ENCODE data around the gene SRP14.
"Not testable (repeated sequence)": the region's sequence is repeated elsewhere in the genome, so short reads cannot be mapped to it uniquely, and the experiment has no call there.

Gene SRP14

DNA sequence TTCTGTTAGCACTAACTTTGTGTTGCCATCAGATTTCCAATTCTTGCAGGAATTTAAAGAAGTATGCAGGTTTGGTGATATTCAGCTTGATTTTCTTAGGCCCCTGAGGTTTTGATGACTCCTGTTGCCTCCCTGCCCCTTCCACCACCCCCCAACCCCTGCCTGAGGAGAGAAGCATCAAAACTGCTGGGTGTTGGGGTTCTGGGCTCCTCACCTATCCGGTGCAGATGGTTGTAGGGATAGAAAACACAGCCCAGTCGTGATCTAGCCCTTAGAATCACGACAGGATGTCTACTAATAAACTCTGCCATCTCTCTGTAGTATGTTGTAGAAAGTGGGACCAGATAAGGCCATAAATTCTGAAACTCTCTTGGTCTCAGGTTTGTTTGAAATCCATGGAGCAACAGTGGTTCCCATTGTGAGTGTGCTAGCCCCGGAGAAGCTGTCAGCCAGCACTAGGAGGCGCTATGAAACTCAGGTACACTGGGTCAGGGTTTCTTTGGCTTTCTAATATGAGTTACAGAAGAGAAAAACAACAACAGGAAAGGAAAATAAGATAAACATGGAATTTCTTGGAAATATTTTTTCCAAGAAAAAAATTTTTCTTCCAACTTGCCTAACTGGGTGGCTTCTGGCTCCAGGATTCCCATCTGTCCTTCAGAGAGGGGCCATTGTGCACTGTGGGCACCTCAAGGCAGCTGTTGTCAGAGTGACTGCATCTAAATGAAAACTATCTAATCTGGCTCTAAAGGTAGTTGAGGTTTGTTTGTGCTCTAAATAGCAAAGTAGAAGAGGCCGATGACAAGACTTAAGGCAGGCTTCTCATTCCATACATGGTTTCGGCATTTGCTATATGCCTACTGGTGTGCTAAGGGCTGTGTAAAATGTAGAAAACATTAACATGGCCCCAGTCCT is 8.7 kb downstream of the SRP14 start:
- DNase-seq (ENCODE audit: low read depth): no peak

DNA sequence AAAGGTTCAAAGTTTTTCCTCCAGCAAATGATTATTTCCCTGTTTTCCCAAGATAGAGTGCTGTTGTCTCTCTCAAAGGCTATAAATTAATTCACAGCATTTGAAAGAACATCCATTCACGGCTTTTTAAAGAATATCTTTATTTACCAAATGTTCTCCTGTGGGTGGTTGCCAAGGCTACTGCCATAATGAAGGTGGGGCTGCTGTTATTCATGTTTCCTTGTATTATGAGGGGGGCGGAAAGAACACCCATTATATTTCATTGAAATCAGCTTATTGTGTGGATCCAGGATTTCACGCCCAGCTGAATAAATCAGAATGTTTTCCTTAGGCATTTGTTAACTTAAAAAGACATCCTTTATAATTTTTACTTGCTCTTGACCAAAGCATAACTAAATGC is 10.1 kb downstream of the SRP14 start:
- DNase-seq (ENCODE audit: low read depth): no peak

DNA sequence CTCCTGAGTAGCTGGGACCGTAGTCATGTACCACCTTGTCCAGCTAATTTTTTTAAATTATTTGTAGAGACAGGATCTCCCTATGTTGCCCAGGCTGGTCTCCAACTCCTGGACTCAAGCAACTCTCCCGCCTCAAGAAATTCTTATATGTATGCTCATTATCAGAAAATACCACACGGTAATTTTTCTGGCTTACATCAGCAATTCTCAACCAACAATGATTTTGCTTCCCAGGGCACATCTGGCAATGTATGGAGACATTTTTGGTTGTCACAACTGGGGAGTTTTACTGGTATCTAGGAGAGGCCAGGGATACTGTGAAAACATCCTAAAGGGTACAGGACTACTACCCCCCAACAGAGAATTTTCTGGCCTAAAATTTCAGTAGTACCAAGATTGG is 10.8 kb downstream of the SRP14 start:
- no peak for DNase-seq (ENCODE audit: low read depth)

DNA sequence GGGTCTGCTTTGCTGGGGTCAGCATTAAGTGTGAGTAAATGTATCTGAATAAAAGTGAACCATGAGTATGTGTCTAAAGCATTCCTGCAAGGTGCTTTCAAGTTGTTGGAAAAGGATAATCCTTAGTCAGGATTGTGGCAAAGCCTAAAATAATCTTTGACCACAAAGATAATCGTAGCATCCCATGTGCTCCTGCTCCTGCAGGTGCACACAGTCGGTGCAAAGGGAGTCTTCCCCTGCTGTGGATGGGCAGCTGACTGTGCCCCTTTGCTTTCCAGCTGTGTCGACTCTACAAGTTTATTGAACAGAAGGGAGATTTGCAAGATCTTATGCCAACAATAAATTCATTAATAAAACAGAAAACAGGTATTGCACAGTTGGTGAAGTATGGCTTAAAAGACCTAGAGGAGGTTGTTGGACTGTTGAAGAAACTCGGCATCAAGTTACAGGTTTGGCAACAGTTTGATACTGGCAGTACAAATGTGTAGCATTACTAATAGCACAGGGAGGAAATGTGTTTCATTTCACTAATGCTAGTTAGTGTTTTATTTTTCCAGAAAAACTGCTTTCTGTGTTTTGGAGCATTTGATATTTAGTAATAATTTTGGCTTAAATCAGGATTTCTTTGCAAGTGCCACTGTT is 22.6 kb downstream of the SRP14 start:
- no peak for DNase-seq (ENCODE audit: low read depth)

DNA sequence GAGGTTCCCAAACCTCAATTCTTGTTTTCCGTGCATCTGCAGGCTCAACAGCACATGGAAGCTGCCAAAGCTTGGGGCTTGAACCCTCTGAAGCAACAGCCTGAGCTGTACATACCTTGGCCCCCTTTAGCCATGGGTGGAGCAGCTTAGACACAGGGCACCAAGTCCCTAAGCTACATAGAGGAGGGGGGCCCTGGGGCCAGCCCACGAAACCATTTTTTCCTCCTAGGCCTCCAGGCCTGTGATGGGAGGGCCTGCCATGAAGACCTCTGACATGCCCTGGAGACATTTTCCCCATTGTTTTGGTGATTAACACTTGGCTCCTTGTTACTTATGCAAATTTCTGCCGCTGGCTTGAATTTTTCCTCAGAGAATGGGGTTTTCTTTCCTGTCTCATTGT is 24.6 kb downstream of the SRP14 start:
- DNase-seq (ENCODE audit: low read depth): no peak

DNA sequence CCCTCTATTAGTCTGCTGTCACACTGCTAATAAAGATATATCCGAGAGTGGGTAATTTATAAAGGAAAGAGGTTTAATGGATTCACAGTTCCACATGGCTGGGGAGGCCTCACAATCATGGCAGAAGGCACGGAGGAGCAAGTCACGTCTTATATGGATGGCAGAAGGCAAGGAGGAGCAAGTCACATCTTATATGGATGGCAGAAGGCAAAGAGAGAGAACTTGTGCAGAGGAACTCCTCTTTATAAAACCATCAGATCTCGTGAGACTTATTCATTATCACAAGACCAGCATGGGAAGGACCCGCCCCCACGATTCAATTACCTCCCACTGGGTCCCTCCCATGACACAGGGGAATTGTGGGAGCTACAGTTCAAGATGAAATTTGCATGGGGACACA is 25.6 kb downstream of the SRP14 start:
- DNase-seq (ENCODE audit: low read depth): not testable (repeated sequence)

DNA sequence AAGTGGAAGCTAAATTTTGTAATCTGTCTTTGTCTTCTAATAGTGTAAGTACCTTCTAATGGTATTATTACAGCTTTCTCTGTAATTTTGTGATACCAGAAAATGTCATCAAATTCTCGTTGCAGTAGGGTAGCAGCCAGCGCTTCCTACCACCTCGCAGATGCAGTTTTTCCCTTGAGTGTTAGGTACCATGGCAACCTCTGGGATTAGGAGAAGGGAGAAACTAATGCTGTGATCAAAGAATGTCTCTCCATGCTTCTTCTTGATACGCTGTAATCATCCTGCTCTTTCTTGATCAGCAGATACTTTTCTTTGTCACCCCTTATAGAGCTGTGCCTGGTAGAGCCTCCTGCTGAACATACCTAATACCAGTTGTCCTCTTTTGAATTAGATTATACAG is 27.7 kb downstream of the SRP14 start:
- no peak for DNase-seq (ENCODE audit: low read depth)

DNA sequence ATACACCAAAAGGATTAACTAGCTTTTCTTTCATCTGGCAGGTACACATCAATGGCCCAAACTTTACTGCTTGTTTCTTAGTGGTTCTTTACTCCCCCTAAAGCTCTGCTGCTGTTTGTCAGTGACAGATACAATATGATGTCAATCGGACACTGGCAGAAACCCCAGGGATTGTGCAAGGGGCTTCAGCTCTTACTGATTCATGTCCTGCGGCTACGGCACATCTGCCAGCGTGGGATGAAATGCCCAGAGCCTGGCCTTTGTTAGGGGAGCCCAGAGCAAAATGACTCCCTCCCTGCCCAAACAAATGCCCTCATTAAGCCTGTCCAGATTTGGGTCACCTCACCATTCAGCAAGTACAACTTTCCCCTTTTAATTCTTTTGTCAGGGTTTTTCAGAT is 28.3 kb downstream of the SRP14 start:
- DNase-seq (ENCODE audit: low read depth): no peak

DNA sequence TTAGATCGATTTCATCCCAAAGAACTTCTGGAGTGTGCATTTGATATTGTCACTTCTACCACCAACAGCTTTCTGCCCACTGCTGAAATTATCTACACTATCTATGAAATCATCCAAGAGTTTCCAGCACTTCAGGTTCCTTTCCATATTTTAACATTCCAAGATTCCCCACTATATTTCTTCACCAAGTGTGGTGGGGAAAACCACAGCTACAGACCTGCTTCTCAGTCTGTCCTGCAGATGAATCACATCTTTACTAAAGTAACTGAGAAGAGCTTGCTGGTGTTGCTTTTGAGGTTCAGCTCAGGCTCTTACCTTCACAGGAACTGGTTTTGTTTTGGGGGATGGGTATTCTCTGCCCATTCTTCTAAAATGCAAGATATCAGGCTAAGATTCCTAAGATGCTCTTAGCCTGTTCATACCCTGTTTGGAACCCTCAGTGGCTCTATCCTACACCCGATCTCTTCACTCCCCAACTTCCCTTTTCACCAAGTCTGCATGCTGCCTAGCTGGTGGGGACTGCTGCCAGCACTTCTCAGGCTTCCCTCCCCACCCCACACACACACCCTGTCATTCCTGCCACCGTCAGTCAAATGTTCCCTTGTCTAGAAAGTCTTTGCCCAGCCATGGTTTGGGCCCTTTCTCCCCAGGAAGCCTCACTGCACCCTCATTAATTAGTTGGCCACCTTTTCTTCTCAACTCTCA is 30.8 kb downstream of the SRP14 start:
- no peak for DNase-seq (ENCODE audit: low read depth)

DNA sequence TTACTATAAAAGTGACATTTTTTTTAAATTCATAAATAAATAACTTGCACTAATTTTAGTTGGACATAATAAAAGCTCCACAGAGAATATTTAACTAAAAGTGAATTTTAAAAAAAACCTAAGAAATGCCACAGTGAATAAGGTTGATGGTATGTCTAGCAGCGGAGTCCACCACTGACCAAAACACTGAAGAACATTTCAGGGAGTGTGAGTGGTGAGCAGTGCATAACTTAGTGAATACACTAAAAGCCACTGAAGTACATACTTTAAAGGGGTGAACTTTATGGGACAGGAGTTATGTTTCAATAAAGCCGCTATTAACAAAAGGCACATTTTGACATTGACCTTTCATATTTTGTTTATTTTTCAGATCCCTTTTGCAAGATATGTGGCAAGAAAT is 32.3 kb downstream of the SRP14 start:
- no peak for DNase-seq (ENCODE audit: low read depth)

DNA sequence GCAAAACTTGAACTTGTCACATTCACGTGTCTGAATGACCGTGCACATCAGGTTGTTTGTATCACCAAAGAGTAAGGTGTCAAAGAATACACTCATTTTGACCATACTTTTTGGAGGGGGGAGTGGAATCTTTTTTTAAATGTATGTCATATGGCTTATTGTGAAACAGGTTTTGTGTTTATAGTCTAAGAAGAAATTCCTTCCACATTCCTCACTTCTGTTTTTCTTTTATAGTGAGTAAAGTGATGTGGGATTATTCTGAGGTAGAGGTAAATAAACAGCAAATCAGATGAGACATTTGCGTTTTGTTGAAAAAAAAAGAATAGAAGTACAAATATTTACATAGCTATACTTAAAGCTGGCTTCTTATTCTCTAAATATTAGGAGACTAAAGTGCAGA is 33.0 kb downstream of the SRP14 start:
- no peak for DNase-seq (ENCODE audit: low read depth)

DNA sequence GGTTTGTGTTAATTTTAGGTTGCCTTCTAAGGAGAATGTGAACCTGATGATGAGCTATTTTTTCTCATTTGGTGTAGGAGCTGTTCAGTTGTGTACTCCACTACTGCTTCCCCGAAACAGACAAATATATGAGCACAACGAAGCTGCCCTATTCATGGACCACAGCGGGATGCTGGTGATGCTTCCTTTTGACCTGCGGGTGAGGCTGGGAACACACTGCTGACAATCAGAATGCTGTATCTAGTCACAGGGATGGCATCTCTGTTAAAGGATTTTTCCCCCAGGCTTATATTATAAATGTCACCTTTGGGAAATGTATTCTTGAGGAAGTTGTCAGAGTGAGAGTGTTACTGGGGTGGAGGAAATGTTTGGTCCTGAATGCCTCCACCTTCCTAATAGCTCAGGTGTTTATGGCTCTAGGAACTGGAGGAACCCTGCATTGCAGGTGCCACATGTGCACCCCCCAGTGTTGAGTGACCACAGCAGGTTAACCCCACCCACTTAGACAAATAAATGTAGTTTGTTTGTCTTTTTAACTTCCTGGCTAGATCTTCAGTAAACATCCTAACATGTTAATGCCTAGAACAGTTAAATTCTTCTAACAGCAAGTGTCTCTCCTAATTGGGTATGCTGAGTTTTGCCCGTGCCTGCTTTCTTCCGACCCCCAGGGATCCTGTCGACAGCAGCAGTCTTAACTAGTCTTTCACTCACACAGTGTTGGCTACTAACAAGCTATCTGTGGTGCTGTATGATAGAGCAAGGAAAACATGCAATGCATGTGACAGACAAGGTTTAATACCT is 35.7 kb downstream of the SRP14 start:
- DNase-seq (ENCODE audit: low read depth): no peak

DNA sequence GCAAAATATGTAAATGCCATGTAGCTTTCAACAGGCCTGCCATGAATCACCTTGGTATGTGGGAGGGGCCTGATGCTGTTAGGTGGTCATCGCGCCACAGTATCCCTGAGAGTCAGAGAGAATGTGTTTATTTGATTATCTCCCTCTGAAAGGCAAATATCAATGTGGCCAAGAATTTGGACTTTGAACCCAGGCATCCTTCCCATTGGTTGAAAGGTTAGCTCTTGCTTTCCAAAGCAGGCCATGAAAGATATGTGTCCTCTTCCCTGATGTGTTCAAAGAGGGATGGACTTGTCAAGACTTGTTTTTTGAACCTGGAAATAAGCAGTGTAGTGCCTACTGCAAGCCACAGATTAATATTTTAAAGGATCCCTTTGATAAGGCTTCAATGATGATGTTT is 36.7 kb downstream of the SRP14 start:
- no peak for DNase-seq (ENCODE audit: low read depth)

DNA sequence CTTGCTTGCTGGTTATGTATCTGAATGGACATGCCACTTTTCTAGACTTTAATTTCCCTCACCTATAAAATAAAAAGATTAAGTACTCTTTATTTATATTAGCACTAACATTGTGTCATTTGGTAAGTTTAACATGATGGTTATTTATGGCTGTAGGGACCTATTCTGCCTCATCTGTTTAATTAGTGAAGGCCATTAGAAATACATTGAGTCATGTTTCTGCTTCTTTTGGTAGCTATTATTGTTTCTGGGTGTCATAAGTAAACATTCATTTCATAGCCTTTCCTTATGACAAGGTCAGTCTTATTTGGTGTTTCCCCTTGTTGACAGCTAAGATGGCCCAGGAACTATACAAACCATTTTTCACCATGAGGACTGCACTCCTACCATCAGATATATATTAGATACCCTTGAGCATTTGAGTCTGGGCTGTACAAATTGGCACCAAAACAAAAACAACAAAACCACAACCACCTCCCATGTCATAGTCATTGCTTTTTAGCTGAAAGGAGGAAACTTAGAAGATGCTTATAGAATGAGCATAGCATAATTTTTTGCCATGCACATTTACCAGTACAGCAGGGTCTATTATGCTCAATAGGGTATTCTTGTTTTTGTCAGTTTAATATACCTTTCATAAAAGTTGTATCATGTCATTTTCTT is 39.3 kb downstream of the SRP14 start:
- DNase-seq (ENCODE audit: low read depth): no peak

DNA sequence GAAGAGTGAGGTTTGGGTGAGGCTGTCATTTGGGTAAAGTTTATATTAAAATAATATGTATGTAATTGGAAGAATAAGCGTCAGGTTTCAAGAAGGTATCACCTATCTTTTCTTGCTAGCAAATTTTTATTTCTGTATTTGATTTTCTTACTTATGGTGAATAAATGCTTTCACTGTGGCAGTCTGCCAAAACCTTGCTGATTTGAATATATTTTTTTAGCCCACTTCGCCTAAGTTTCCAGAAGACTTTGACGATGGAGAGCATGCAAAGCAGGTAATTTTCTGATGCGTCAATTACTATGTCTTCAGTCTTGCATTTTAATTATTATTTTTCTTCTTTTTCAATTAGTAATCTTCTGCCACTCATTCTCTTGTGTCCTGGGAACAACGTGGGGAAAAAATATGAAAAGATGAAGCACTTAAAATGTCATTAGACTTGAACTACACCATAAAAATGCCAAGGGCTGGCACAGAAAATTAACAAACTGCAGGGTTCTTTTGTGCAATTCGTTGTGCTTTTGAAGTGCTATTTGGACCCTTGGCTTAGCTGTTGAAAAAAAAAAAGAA is 40.4 kb downstream of the SRP14 start:
- no peak for DNase-seq (ENCODE audit: low read depth)

DNA sequence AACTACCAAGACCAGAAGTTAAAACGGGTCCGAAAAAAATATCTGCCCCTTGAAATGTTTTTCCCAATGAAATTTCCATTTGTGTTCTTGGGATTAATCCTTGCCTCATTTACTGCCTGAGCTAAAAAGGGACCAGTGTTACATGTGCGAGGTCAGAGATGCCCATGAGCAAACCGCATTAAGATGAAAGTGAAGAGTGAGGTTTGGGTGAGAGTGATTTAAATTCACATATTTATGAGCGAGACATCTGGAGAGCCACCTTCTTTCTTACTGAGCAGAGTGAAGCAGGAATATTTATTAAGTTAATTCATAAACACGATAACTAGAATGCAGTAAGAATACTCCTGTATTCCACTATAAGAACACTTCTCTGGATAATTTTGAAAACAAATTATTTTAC is 41.3 kb downstream of the SRP14 start:
- DNase-seq (ENCODE audit: low read depth): no peak

DNA sequence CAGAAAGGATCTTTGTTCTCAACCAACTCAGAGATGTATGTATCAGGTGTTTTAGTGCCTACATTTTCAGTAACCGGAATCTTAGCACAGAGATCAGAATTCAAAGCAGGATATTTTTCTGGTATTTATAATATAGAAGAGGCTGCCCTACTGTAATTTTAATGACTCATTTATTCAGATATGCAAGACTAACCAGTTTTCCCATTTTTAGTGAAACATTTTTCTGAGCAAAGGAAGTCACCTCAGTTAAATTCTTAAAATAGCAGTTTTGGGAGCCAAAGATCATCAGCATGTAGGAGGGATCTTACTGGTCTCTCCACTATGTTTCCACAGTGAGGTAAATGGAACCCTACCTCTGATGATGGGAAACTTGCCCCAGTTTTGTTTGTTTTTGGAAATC is 42.0 kb downstream of the SRP14 start:
- no peak for DNase-seq (ENCODE audit: low read depth)

DNA sequence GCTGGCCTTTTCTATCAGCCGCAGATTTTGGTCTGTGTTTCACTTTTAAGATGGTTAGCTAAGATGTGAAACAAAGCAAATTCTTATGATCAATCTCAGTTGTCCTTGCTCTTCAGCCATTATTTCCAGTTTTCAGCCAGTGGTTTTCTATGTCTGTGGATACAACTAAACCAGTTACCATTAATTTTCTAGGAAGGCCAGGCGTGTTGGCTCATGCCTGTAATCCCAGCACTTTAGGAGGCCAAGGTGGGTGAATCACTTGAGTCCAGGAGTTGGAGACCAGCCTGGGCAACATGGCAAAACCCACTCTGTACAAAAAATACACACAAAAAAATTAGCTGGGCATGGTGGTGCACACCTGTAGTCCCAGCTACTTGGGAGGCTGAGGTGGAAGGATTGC is 42.8 kb downstream of the SRP14 start:
- not testable (repeated sequence) for DNase-seq (ENCODE audit: low read depth)

DNA sequence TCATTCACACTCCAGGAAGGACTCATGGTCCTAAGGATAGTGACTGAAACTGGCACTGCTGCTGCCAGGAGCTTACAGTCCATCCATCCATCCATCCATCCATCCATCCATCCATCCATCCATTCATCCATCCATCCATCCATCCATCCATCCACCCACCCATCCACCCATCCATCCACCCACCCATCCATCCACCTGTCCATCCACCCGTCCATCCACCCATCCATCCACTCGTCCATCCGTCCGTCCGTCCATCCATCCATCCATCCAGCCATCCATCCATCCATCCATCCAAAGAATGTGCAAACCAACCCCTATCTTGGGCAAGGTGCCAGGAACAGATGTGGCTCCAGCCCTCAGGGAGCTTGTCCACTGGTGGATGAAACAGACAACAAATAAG is 46.0 kb downstream of the SRP14 start:
- not testable (repeated sequence) for DNase-seq (ENCODE audit: low read depth)

DNA sequence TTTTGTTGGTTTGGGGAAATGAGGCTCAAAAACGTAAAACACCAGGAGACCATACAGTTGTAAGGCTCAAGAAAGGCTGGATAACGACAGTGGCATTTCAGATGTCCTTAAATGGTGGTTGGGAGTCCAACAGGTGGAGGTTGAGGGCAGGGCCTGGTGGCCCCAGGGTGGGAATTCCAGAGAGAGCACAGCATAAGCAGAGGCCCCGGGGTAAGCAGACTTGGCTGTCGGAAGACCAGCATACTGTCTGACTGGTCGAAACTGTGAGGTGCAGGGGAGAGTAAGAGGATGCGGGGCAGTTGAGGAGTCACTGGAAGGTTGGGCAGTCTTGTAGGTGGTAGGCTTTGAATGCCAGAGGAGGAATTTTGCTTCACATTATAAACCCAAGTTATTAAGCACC is 48.3 kb downstream of the SRP14 start:
- no peak for DNase-seq (ENCODE audit: low read depth)

DNA sequence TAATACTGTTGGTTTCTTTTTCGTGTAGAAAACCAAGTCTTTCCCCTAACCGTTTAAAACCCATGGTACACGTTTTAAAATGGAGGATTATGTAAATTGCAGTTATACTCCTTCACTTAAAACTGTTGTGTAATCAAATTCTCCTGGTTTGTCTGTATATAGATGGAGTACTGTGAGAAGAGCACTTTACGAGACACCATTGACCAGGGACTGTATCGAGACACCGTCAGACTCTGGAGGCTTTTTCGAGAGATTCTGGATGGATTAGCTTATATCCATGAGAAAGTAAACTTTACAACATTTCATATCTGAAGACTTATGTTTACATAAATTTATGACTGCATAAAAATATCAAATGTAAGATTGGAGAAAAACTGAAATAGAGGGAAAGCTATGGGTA is 51.2 kb downstream of the SRP14 start:
- no peak for DNase-seq (ENCODE audit: low read depth)
